ENCODE data around the gene AP2A1. TPM values are rescaled to one million over a fixed set of nuclear protein-coding genes. Genes with fewer than 3 reads are reported as not detected.
A peak's percentile ranks its signal among the peaks of the same experiment; 100 is the strongest.

AP2A1 gene
- total RNA-seq, 2 donors from 2014 or later: 68.0 to 77.8 TPM

GRCh38 chr19:49763230-49763629 lies 3.6 kb upstream of the AP2A1 start, which contains the start of gene TSKS:
Gene TSKS, minus strand, starts transcription at chr19:49763306. Its CDS starts 59 bp downstream, at chr19:49763247.
- intact Hi-C loops (cut with DNase I): loop anchor here in 1 of 2 donors (5.0 kb wide), 1 partner anchor 71 kb away; the partner anchor contains the start of gene CPT1C

GRCh38 chr19:49764341-49764740 lies 2.5 kb upstream of the AP2A1 start:
- ATAC-seq (no peak), DNase-seq (no peak)
- intact Hi-C loops (cut with DNase I): loop anchor here in 1 of 2 donors (5.0 kb wide), 1 partner anchor 72 kb away; the partner anchor contains the start of gene CPT1C

More at GRCh38 chr19:49763230-49763629, 3.6 kb upstream of the AP2A1 start, which contains the start of gene TSKS:
- DNase-seq (no peak), ATAC-seq (no peak)

GRCh38 chr19:49766007-49766929 lies 533 bp upstream of the AP2A1 start:
- peak; percentile 99 for DNase-seq
- intact Hi-C loops (cut with DNase I): loop anchor here in 1 of 2 donors (5.0 kb wide), 2 partner anchors 41 to 101 kb away; partner anchors contain the start of gene PNKP
- ATAC-seq: peak; percentile 91 to 95

- no peak for DNase-seq
- ATAC-seq: no peak
- intact Hi-C loops (cut with DNase I): loop anchor here in 1 of 2 donors (5.0 kb wide), 2 partner anchors 40 to 100 kb away; partner anchors contain the start of gene PNKP
Measured at GRCh38 chr19:49767381-49767780, 580 bp downstream of the AP2A1 start.

- ATAC-seq: no peak
- no peak for DNase-seq
- intact Hi-C loops (cut with DNase I): loop anchor here in 1 of 2 donors (5.0 kb wide), 2 partner anchors 39 to 99 kb away; partner anchors contain the start of gene PNKP
Measured at GRCh38 chr19:49767967-49768581, 1.3 kb downstream of the AP2A1 start.

- ATAC-seq (no peak), DNase-seq (no peak)
- intact Hi-C loops (cut with DNase I): no loop called here
Measured at GRCh38 chr19:49770529-49770928, 3.7 kb downstream of the AP2A1 start.

GRCh38 chr19:49771674-49772139 lies 4.9 kb downstream of the AP2A1 start:
- DNase-seq: no peak
- ATAC-seq: no peak
- intact Hi-C loops (cut with DNase I): no loop called here

GRCh38 chr19:49772850-49773432 lies 6.1 kb downstream of the AP2A1 start:
- intact Hi-C loops (cut with DNase I): no loop called here
- no peak for DNase-seq
- no peak for ATAC-seq

- no peak for DNase-seq
- intact Hi-C loops (cut with DNase I): no loop called here
- ATAC-seq: no peak
Measured at GRCh38 chr19:49773663-49774350, 7.0 kb downstream of the AP2A1 start.

GRCh38 chr19:49774969-49775368 lies 8.2 kb downstream of the AP2A1 start:
- intact Hi-C loops (cut with DNase I): no loop called here
- no peak for DNase-seq
- ATAC-seq: no peak

- no peak for DNase-seq
- intact Hi-C loops (cut with DNase I): no loop called here
- ATAC-seq: no peak
Measured at GRCh38 chr19:49775742-49776370, 9.1 kb downstream of the AP2A1 start.

GRCh38 chr19:49776371-49776764 lies 9.6 kb downstream of the AP2A1 start:
- intact Hi-C loops (cut with DNase I): no loop called here
- ATAC-seq (no peak), DNase-seq (no peak)

GRCh38 chr19:49779731-49780555 lies 13.1 kb downstream of the AP2A1 start:
- DNase-seq (no peak), ATAC-seq (peak in 1 of 2 donors; percentile 21)
- intact Hi-C loops (cut with DNase I): no loop called here

GRCh38 chr19:49780861-49781260 lies 14.1 kb downstream of the AP2A1 start:
- no peak for DNase-seq
- ATAC-seq: no peak
- intact Hi-C loops (cut with DNase I): no loop called here

GRCh38 chr19:49781394-49781793 lies 14.6 kb downstream of the AP2A1 start:
- ATAC-seq (peak in 1 of 2 donors; percentile 14), DNase-seq (no peak)
- intact Hi-C loops (cut with DNase I): no loop called here

GRCh38 chr19:49782515-49782914 lies 15.7 kb downstream of the AP2A1 start:
- DNase-seq: no peak
- no peak for ATAC-seq
- intact Hi-C loops (cut with DNase I): no loop called here

- ATAC-seq: peak; percentile 25 to 76
- DNase-seq: peak; percentile 50
- intact Hi-C loops (cut with DNase I): no loop called here
Measured at GRCh38 chr19:49786376-49786820, 19.6 kb downstream of the AP2A1 start.
